ELR (cell line): Measurements from ENCODE around the gene USP49.
A peak's percentile ranks its signal among the peaks of the same experiment; 100 is the strongest.

Source experiments
- DNase-seq: peaks from one replicate; pipeline ENCODE4 v3.0.0-alpha.2; 2015; ENCODE audit warnings: low read depth

USP49 gene

DNA sequence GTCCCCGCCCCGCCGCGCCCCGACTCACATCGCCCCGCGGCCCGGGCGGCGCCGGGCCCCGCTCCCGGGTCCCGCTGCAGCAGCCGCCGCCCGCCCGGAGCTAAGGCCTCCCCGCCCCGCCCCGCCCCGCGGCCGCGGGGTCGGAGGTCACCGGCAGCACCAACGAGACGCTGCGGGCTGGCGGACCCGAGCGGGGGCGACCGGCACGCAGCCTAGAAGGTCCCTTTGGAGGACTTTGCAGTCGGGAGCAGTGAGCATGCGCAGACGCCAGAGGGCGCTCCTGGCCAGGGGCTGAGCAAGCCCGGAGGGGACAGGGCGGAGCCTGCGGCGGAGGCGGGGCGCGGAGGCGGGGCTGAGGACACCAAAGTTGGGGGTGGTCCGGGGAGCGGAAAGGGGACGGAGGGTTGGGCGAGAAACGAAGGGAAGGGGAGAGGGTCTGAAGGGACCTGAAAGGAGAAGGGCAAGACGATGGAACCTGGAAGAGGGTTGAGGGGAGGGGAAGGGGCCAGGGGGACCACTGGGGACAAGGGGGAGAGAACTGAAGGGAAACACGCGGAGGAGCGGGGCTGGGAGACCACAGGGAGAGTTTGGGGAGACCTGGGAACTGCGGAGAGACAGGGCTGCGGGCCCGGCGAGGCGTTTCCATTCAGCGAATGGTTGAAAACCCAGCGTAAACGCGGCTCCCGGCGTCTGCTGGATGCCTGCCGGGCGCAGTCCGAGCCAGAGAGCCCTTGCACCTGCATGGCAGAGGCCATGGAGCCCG lies 115.2 kb downstream of the USP49 start, which contains the start of gene FRS3:
FRS3 (minus strand) TSS at position 113 of the 763 bp plus-strand sequence. CDS start 2,913 bp downstream, outside the sequence.
- peak; percentile 94 for DNase-seq

DNA sequence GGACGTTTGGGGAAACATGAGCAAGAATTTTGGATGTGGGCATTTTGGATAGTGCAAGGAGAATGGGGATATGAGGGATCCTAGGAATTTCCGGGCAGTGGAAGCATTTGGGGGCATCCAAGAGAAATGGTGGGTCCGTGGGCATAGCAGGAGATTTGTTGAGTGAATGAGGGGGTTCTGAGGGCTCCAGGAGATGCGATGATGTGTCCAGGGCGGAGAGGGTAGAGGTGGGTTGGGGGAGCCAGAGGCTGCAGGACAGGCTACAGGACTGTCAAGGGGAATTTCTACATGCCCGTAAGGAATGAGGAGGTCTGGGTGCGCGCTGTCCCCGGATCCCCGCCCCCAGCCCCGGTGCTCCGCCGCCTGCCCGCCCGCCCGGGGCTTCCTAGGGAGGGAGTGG lies 115.8 kb downstream of the USP49 start:
- DNase-seq: no peak

DNA sequence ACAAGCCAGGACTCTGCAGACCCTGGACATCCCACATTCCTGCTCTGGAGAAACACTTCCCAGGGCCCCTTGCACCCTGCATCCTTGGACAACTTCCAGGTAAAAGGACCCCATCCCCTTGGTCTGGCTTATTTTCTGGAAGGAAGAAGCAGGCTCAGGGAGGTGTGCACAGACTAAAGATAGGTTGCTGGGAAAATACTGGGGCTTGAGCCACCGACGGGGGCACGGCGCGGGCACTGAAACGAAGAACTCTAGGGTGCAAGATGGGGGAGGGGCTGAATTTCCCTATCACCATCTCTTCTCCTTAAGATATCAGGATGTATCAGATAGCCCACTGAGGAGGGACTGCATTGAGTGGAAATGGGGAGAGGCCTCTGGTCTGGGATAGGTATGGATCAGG lies 116.3 kb downstream of the USP49 start:
- no peak for DNase-seq

DNA sequence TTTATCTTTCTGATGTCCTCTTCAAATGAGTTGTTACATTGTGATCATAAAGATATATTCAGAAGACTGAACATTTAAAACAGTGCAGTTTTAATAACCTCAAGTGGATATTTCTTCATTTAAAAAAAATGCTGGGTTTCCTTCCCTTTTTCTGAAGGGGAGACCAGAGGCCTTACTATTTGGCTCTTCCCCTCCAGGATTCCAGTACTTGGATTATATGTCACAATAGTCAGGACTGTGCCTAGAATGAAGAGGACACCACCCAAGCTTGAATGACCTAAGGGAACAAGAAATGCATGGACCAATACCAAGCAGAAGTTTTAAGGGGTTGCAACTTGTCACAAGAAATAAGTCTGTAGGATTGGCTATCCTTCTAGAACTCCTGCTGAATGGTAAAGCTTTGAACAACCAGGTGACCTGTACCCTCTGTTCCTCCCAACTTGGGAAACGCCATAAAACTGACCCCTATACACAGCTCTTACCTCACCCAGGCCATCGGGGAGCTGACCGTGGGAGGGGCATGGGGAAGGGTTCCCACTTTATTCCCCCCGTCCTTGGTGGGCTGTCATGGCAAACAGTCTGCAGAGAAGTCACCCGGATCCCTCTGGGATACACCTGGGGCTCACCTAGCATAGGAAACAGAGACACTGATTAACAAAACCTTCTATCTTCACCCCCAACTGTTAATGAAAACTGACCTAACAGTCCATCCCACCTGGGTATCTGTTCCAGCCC lies 117.5 kb downstream of the USP49 start:
- DNase-seq: no peak

DNA sequence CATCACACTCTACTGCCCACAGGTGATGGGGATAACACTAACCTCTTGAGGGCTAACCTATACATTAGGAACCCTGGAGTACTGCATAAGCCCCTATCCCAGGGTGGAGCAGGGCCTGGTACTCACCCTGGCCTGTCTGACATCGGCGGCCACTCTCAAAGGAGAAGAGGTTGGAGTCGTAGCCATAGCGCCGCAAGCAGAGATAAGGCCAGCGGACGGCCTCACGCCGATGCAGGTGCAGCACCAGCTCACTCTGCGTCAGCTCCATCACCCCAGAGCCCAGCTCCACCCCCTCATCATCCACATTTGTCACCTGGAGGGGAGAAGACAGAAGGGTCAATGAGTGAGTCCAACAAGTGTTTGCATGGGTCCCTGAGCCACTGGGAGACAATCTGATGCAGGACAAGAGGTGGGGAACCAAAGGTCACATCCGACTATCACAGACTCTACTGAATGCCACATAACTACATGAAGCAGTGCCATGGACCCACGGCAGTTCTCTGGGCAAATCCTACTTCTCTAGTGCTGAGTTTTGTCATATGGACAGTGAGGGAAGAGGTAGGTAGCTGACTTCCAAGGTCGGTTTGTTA lies 119.8 kb downstream of the USP49 start:
- DNase-seq: no peak

DNA sequence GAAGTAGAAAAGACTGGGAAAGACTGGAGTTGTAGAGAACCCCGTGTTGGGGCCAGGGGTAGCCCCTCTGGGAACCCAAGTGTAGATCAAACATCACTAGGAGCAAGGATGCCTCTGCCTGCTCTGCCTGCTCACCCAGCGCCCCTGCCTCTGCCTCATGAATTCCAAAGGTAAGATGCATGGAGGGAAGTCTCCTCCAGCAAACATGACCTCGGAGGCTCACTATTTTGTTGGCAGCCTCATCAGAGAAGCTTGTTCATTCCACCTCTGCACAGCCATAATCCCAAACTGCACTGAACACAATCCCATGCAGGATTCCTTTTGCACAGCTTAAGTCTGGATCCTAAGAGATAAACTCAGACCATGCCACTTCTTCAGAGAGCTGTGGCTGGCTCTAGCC lies 120.3 kb downstream of the USP49 start:
- no peak for DNase-seq

DNA sequence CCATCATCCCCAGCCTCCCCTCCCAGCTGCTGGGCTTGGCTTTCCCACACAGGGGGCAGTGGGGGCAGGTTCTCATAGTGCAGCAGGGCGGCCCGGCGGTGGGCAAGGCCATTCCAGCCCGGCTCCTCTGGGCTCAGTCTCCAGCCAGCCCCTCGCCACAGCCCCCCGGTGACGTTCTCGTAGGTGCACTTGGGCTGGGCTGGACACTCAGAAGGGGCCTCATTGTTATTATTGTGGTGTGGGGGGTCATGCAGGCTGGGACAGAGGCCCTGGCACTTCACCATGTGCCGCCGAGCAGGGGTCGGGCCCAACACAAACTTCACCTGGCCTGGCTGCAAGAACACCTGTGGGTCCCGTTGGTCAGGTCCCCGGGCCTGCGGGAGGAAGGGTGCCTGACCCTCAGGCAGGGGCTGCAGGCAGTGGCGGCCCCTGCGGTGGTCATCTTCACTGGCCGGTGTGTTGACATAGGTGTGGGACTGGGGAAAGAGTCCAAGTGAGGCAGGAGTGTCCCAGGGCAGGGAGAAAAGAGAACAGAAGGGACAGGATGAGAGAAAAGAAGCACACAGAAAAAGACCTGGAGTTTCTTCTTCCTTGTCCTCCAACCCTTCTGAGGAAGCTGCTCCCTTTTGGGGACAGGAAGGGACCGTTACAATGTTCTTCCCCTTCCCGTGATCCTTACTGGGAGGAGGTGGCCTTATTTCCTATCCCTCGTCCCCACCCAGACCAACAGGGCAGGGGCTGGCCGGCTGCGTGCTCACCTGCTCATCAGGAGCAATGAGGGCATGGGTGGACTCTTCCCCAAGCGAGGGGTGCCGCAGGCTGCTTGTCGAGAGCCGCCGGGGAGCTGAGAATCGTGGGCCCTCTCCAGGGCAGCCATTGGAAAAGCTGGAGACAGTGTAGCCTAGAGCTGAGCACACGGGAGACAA lies 123.9 kb downstream of the USP49 start:
- no peak for DNase-seq

DNA sequence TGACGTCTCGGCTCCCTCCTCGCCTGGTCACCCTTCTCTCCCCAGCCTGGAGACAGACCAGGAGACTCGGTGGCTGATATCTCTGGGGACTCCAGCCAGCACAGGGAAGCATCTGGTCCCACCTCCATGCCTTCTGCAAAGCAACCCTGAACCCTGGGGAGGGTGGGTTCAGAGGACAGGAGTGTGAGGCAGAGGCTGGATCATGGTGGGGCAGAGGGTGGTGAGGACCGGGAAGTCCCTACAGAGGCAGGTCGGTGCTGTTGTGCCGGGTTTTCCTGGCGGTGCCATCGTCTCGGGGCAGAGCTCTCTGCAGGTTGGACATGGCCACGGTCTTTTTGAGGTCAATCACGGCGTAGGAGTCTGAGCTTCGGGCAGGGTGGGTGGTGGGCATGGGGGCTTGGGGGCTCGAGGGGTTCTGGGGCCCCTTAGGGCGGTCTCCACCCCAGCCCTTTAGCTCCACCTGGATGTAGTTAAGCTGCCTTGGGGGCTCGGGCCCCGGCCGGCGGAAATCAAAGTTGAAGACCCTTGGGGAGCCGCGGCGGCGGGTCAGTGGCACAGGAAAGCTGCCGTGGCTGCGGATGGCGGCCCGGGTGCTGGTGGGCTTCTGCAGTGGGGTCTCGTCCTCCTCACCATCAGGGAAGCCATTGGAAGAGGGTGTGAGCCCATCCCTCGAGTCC lies 124.7 kb downstream of the USP49 start:
- no peak for DNase-seq

DNA sequence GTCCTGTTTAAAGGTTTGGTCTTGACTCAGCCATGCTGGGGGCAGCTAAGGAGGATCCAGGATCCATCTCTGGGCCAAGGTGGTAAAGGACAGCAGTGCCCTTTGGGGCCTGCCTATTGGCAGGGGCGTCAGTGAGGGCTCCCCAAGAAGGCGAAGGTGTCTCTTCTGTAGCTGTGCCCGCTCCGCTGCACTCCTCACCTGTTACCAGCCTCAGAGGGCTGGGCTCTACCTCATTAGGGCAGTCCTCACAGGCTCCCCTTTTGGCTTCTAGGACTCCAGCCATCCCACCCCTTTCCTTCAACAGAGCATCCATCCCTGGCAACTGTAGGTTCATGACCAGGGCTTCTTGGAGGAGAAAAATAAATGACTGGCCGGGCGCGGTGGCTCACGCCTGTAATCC lies 125.8 kb downstream of the USP49 start:
- DNase-seq: no peak

DNA sequence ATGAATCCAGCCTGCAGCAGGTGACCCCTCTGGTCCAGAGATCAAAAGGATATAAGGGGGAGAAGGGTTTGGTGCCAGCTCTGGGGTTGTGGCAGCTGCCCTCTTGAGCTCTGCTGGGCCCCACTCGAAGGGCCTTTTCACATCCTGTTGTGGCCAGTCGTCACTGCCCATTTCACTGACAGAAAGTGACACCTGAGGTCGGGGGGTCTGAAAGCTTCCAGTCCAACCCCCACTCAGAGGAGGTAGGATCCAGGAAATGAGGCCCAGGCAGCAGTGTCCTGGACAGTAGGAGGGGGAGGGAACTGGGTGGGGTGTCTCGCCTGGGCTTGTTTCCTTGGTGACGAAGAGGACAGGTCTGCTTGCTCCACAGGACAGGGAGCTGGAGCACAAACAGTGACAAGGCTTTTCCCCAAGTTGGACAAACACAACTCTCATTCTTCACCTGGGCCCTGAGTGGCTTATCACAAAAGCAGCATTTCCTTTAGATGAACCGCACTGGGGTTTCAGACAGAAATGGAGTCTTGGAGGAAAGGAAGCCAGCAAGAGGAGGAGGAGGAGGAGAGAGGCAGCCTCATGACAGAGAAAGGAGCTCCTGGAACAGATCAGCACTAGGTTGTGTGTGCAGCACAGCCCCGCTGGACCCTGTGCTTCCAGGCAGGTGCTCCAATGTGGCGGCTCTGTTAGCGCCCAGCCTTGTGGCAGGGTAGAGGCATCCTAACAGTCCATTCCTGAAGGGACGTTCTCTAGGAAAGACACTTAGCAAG lies 126.4 kb downstream of the USP49 start:
- DNase-seq: no peak

DNA sequence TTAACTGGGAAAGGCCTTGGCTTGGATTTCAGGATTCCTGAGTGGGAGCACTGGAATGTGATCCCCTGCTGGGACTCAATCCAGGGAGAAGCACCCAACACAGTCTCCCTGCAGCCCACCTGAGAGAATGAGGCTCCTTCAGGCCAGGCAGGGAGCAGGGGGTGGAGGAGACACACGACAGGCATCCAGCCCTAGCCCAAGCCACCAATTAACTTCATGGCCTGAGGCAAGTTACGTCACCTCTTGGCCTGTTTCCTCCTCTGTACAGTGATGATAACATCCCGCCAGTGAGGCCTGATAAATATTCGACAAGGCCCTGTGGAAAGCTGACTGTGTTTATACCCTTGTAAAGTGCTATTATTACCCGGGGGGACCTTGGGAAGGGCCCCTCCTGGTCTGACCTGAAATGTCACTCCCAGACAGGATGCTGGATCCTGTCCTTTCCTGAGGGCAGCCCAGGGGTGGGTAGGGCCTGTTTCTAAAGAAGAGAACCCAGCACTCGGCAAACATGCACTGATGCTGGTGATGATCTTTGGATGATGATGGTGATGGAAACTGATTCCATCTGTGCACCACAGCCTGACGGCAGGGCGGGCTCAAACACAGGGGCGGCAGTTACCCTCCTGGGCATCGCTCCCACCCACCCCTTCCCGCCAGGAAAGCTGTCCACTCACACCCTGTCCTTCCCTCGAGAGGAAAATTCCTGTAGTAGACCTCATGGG lies 127.9 kb downstream of the USP49 start:
- peak; percentile 95 for DNase-seq

DNA sequence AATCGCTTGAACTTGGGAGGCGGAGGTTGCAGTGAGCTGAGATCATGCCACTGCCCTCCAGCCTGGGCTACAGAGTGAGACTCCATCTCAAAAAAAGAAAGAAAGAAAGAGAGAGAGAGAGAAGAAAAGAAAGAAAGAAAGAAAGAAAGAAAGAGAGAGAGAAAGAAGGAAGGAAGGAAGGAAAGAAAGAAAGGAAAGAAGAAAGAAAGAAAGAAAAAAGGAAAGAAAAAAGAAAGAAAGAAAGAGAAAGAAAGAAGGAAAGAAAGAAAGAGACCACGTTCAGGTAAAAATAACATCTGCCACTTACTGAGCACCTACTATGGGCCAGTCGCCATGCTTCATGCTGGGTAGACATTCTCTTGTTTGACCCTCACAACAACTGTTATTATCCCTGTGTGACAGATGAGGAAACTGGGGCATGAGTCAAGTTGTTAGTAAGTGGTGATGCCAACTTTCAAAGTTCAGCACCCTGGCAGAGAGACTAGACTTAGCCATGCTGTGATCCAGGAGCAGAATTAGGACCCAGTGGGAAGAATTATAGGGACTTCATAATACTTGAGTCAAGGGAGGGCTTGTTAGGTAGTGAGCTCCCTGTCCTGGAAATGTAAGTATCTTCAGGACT lies 129.0 kb downstream of the USP49 start:
- peak; percentile 42 for DNase-seq

DNA sequence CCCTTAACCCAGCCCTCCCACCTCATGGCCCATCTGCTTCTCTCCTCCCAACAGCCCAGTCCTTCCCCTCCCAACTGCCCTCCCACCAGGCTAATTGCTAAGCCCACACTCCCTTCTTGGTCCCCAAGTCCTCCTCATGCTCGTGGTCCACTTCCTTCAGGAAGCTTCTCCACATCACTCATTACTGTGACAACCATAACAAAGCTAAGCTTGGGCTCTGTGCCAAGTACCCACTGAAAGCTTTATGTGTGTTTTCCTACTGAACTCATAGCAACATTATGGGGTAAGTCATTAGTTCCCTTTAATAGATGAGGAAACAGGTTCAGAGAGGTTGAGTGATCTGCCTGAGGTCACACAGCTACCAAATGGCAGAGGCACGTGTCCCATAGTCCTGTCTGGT lies 131.7 kb downstream of the USP49 start:
- DNase-seq: no peak

DNA sequence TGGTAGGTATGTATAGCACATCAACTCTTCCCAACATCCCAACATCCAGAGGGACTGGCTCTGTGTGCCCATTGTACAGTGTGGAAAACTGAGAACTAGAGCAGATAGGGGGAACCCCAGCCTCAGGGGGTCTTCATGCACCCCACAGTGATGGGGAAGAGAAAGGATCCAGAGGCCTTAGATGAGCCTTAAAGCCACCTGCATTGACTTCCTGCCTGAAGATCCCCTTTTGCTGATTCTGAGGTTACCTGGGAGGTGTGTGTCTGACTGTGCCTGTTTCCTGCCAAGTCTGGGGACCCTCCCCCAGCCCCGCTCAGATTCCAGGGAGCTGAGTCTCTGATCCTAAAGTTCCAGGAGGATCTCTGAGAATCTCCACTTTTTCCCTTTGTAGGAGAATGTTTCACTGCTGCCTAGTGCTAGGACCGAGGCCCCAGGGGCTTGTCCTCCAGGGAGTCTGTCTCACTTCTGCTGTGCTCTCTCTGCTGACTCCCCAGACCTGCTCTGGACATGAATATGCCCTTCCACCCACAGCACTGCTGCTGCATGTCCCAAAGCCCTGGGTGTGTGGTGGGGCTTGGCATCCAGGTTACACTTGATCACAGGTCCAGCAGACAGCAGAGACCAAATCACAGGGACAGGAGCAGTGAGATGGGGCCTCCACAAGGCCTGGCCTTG lies 135.1 kb downstream of the USP49 start:
- no peak for DNase-seq

DNA sequence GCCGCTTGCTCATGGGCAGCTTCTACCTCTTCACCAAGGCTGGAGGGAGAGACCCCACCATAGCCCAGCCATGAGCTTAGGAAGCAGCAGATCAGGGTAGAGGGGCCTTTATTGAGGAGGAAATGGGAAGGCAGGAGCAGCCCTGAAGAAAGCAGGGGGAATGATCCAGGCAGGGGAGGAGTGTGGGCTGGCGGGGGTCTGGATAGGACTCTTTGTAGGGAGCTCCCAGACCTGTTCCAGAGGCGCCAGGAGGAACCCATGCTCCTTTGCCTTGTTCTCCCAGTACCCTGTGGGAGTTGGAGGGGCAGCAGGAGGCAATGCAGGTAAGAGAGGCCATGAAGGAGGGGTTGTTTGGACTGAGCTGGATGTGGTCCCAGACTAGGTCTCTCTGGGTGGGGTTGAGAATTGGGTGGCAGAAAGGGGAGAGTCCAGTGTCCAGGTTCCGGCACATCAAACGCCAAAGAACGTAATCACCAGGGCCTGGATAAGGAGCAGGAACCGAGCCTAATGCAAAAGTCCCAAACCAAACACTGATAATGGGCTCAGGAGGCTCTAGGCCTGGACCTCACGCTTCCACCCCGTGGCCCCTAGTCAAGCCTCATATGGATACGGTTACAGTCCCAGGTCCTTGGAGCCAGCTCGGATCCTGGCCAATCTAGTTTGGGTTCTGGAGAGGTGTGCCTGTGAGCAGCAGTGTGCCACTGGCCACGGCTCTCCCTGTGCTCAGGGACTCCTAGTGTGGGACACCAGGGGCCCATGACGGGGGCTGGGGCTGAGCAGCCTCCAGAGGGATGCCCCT lies 135.9 kb downstream of the USP49 start:
- no peak for DNase-seq

DNA sequence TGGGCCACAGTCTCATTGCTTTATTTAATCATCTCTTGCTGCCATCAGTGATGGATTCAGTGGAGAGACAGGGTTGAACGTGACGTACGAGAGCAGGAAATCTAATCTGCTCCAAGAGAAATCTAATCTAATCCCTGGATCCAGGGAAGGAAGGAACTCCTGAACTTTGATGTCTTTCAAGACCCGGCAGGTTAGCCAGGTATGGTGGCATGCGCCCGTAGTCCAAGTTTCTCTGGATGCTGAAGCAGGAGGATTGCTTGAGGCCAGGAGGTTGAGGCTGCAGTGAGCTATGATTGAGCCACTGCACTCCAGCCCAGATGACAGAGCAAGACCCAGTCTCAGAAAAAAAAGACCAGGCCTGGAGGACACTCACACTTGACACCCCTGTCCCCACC lies 136.5 kb downstream of the USP49 start:
- no peak for DNase-seq

DNA sequence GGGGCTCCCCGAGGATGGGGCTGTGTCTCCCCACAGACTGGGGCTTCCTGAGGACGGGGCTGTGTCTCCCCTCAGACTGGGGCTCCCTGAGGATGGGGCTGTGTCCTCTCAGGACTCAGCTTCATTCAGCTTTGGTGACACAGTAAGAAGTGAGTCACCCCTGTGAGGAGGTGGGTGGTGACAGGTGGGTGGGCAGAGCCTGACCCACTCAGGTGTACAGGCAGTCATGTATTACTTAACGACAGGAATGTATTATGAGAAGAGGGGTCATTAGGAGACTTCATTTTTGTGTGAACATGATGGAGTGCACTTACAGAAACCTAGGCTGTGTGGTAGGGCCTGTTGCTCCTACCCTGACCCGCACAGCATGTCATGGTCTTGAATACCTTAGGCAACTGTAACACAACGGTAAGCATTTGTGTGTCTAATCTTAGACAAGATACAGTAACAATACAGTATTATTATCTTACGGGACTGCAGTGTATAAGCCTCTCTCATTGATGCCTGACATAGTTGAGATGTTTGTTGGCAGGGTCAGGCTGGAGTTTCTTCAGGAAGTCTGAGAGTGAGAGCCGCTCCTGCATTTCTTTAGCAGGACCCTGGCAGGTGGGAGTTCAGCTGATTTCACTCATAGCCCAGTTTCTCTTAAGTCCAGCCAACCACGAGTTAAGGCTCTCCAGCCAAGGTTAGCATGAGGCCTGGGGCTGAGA lies 137.1 kb downstream of the USP49 start:
- DNase-seq: no peak

DNA sequence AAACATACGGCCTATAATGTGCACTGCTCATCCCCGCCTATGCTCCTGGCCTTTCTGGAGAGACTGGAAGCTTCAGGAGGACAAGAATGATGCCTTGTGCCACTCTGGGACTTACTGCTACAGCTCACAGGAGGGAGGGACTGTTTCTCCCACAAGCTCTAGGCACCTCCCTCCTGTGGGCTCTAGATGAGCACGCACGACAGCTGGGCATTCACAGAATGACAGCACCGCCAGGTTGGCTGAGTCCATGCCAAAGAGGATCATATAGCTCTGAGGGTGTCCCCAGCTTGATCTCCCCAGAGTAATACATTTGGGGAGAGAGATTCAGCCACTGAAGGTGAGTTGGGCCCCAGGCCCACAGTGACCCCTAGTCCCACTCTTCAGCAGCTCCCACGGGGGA lies 137.9 kb downstream of the USP49 start:
- DNase-seq: no peak
